GM18511 (cell line): Measurements from ENCODE around the gene ATG7.
"Not testable (repeated sequence)": the region's sequence is repeated elsewhere in the genome, so short reads cannot be mapped to it uniquely, and the experiment has no call there.

Experiments
- ATAC-seq: cut with Tn5 transposase; IDR thresholded peaks from one replicate; pipeline ENCODE4 v1.9.1; 2021; ENCODE audit warnings: mild to moderate bottlenecking, moderate library complexity; ENCODE audit not compliant: unreplicated experiment

The ATG7 gene

GRCh38 chr3:11562277-11562881 lies 290.2 kb downstream of the ATG7 start:
- ATAC-seq, result no peak

GRCh38 chr3:11563159-11563864 lies 291.1 kb downstream of the ATG7 start:
- ATAC-seq, result no peak

GRCh38 chr3:11563865-11564185 lies 291.6 kb downstream of the ATG7 start:
- ATAC-seq, result no peak

- no peak for ATAC-seq
Observed at GRCh38 chr3:11564577-11565001, 292.4 kb downstream of the ATG7 start.

GRCh38 chr3:11565072-11565471 lies 292.9 kb downstream of the ATG7 start:
- ATAC-seq, result no peak

- no peak for ATAC-seq
Observed at GRCh38 chr3:11565492-11565891, 293.3 kb downstream of the ATG7 start.

GRCh38 chr3:11565932-11566331 lies 293.7 kb downstream of the ATG7 start:
- no peak for ATAC-seq

- ATAC-seq, result no peak
Observed at GRCh38 chr3:11566478-11566877, 294.3 kb downstream of the ATG7 start.

GRCh38 chr3:11566916-11567315 lies 294.7 kb downstream of the ATG7 start:
- ATAC-seq, result no peak

- no peak for ATAC-seq
Observed at GRCh38 chr3:11567516-11568467, 295.6 kb downstream of the ATG7 start.

- no peak for ATAC-seq
Observed at GRCh38 chr3:11568503-11569155, 296.4 kb downstream of the ATG7 start.

- ATAC-seq, result no peak
Observed at GRCh38 chr3:11569156-11569741, 297.1 kb downstream of the ATG7 start.

GRCh38 chr3:11570251-11570650 lies 298.1 kb downstream of the ATG7 start:
- ATAC-seq, result no peak

- ATAC-seq, result no peak
Observed at GRCh38 chr3:11570789-11571495, 298.7 kb downstream of the ATG7 start.

- not testable (repeated sequence) for ATAC-seq
Observed at GRCh38 chr3:11572660-11573059, 300.5 kb downstream of the ATG7 start.

- ATAC-seq, result no peak
Observed at GRCh38 chr3:11574981-11575669, 302.9 kb downstream of the ATG7 start.

- ATAC-seq, result no peak
Observed at GRCh38 chr3:11575677-11576076, 303.5 kb downstream of the ATG7 start.

GRCh38 chr3:11576453-11576852 lies 304.3 kb downstream of the ATG7 start:
- no peak for ATAC-seq

- ATAC-seq, result no peak
Observed at GRCh38 chr3:11578169-11578568, 306.0 kb downstream of the ATG7 start.

- no peak for ATAC-seq
Observed at GRCh38 chr3:11580645-11581044, 308.4 kb downstream of the ATG7 start.
